Esophagus squamous epithelium (tissue), 4 donors: ENCODE data around the gene MAP2K3.
"Not testable (repeated sequence)": the region's sequence is repeated elsewhere in the genome, so short reads cannot be mapped to it uniquely, and the experiment has no call there.

ENCODE experiments used
- CTCF ChIP-seq, 6 experiments: fragments of 450-650 bp in 4 of 6; fragments of 200-600 bp in 2 of 6; sonication (generic) in 2 of 6; IDR thresholded peaks; one replicate each; pipeline ENCODE4 v1.5.1; 2016 to 2019; ENCODE audit warnings: antibody characterized with exemption in 6 of 6, mild to moderate bottlenecking in 4 of 6, moderate library complexity in 4 of 6
- POLR2A ChIP-seq, 4 donors: fragments of 450-650 bp; IDR thresholded peaks; one replicate each; pipeline ENCODE4 v1.6.1; 2017; ENCODE audit warnings: antibody characterized with exemption in 4 of 4, mild to moderate bottlenecking in 4 of 4, moderate library complexity in 3 of 4

GRCh38 chr17:21305431-21306180 is 21.1 kb downstream of the MAP2K3 start:
- TF ChIP-seq CTCF, POLR2A (IDR thresholded peaks at IDR 0.05): not testable (repeated sequence)
